Activated naive CD4-positive, alpha-beta T cell treated with anti-CD3 and anti-CD28 coated beads, Interleukin-2, amount 50 U/mL, for 16 hours (primary cell): ENCODE measurements around the gene ZDHHC8.

Experiments
- DNase-seq: peaks from one replicate; pipeline ENCODE4 v3.0.0-alpha.2; 2020

Gene ZDHHC8

GRCh38 chr22:20131597-20131858 lies at the start of gene ZDHHC8:
TSS of gene ZDHHC8 (plus strand) at chr22:20131804. CDS start at chr22:20131948, 144 bp downstream.
- peak; percentile 59 for DNase-seq

- no peak for DNase-seq
Observed at GRCh38 chr22:20083157-20083890, 48.3 kb upstream of the ZDHHC8 start.

GRCh38 chr22:20083891-20084546 lies 47.6 kb upstream of the ZDHHC8 start:
- no peak for DNase-seq

GRCh38 chr22:20084547-20085413 lies 46.8 kb upstream of the ZDHHC8 start:
- no peak for DNase-seq

GRCh38 chr22:20085651-20086050 lies 46.0 kb upstream of the ZDHHC8 start:
- no peak for DNase-seq

- no peak for DNase-seq
Observed at GRCh38 chr22:20086101-20086599, 45.5 kb upstream of the ZDHHC8 start.

- no peak for DNase-seq
Observed at GRCh38 chr22:20086763-20087162, 44.8 kb upstream of the ZDHHC8 start.

GRCh38 chr22:20087319-20088262 lies 44.0 kb upstream of the ZDHHC8 start:
- no peak for DNase-seq

- no peak for DNase-seq
Observed at GRCh38 chr22:20088263-20088648, 43.3 kb upstream of the ZDHHC8 start.

- DNase-seq = no peak
Observed at GRCh38 chr22:20089226-20089976, 42.2 kb upstream of the ZDHHC8 start.

- DNase-seq = no peak
Observed at GRCh38 chr22:20089977-20090729, 41.5 kb upstream of the ZDHHC8 start.

GRCh38 chr22:20090730-20091240 lies 40.8 kb upstream of the ZDHHC8 start:
- no peak for DNase-seq

GRCh38 chr22:20091690-20092476 lies 39.7 kb upstream of the ZDHHC8 start:
- no peak for DNase-seq

GRCh38 chr22:20092477-20092854 lies 39.1 kb upstream of the ZDHHC8 start:
- DNase-seq = no peak

GRCh38 chr22:20093418-20094196 lies 38.0 kb upstream of the ZDHHC8 start:
- no peak for DNase-seq

- no peak for DNase-seq
Observed at GRCh38 chr22:20094197-20094807, 37.3 kb upstream of the ZDHHC8 start.

GRCh38 chr22:20095521-20095920 lies 36.1 kb upstream of the ZDHHC8 start:
- no peak for DNase-seq

- no peak for DNase-seq
Observed at GRCh38 chr22:20096574-20097420, 34.8 kb upstream of the ZDHHC8 start.
